Activated CD4-positive, alpha-beta T cell treated with anti-CD3 and anti-CD28 coated beads for 24 hours (primary cell): ENCODE results near the gene TAF12.
"Not testable (repeated sequence)": the region's sequence is repeated elsewhere in the genome, so short reads cannot be mapped to it uniquely, and the experiment has no call there.

Experiments
- DNase-seq, 2 donors: peaks; one replicate each; pipeline ENCODE4 v3.0.0-alpha.2; 2020; ENCODE audit warnings: low read depth in 2 of 2

The TAF12 gene

DNA sequence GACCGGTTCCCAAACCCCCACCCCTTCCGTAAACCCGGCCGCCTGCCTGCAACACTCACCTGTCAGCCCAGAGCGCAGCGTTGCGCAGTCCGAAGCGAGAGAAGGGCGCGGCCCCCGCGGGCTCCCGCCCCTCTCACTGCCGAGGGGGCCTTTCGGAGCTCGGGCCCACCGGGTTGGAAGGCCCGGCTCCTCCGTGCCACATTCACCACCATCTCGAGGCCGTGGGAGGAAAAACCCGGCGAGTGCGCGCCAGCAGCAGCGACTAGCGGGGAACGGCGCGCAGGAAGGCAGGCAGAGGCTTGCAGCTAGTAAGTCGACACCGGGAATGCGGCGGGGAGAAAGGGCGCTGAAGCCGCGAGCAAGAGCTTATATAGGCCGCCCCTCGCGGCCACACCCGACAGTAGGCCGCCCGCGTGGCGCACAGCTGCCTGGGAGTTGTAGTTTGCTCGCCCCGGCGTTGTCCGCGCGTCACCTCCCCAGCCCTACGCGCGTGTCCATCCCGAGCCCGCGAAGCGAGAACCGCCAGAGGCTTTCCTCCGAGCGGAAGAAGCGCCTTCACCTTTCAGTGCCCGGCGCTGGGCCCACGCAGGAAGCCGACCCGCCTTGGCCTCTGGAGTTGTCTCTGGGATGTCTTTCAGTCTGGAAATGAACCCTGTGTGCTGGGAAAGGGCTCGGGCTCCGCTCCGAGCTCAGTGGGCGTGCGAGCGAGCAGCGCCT lies 61.2 kb downstream of the TAF12 start:
- DNase-seq = peak; percentile 88 to 89

DNA sequence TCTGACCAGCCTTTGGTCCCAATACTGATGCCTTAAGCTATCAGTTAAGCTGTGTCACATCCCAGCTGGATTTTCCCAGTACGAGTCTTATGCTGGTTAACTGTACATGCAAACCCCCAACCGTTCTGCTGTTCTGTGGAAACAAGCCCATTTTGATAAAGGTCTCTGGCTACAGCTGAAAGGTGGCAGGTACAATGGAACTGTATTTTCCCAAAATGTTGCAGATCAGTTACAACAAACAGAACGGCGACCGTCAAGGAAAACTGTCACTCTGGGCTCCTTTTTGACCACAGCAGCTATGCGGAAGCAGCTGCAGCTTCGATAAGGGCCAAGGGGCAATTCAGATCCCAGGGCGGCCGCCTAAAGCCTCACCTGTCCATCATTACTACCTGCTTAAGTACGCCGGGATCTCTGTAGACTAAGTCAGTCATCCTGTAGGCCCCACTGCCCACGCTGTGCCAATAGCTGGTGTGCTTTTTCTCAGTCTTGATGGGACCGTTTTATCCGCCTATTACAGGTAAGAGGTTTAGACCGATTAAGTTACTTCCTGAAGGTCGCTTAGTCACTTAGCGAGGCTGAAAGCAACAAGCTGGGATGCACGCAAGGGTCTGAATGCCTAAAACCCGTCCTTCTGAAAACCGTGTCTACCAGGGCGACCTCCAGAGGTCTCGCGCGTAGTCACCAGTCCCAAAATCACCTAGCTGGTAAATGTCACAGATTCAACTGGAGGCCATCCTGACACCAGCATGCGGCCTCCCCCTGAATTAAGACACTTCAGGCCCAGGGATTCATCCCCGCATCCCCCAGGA lies 61.9 kb downstream of the TAF12 start:
- DNase-seq = no peak

DNA sequence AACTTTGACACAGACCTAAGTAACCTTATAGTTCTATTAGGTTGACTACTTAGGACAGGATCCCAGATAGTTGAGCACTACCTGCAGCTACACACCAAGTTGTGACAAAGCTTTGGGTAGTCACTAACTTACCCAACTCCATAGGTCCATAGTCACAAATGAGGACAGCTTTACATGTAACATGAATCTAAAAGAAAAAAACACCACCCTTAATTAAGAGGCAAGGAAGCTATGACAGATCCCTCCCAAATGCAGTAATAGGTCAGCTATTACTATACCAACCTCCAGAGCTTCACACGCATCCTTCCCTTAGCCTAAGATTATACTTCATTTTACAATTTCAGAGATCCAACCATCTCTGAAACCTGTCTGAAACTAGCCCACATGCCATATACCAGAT lies 63.5 kb downstream of the TAF12 start:
- no peak for DNase-seq

- DNase-seq = no peak
Measured at GRCh38 chr1:28578696-28579218, 64.1 kb downstream of the TAF12 start.

DNA sequence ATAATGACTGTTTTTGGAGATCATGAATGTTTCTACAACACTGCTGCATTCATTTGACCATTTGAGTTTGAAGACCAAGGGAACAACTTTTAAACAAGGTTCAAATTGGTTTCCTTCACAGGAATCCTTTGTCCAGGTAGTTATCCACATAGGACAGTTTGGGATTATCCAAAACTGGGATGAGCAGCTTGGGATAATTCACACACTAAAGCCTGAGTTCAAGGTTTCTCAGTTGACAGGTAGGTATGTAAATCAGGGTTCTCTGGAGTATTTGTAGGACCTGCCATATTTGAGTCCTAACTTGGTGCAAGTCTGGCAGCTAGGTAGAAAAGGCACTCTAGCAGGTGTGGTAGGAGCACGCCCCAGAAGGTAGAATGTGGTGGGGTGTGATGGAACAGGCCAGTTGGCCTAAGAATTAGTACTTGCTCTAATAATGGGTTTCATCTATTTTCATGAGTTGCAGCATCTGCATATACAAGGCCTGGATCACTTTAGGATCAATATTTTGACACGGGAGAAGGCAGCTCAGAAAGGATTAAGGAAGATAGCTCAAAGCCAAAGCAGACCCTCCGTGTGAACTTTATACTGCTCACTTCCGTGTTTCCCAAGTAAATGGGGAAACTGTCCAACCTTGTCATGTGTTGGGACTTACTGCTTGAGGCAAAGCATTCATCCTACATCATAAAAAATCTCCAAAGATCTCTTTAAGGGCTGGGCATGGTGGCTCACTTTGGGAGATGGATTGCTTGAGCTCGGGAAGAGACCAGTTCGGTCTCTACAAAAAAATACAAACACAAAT lies 64.9 kb downstream of the TAF12 start:
- DNase-seq = no peak

DNA sequence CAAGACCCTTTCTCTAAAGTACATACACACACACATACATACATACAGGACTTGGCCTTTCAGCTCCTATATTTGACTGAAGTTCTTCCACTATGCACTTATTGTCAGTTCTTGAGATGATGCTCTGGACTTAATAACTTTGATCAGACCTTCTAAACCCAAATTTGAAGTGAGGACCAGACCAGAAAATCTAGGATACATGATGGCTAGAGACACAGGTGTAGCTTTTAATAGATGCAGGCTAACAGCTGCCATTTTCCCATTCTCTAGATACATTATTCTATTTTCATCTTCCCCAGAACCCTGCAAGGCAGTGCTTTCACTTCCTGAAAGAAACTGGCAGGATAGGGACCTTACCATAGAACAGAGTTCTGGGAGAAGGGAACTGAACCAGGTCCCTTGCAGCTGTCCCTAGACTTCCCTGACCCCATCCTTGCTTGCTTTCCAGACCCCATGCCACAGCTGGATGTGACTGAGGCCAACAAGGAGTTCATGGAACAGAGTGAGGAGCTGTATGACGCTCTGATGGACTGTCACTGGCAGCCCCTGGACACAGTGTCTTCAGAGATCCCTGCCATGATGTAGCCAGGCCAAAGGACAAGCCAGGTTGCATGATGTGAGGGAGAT lies 65.7 kb downstream of the TAF12 start:
- no peak for DNase-seq

GRCh38 chr1:28573564-28573963 lies 69.3 kb downstream of the TAF12 start:
- DNase-seq = no peak

- DNase-seq = not testable (repeated sequence)
Measured at GRCh38 chr1:28572891-28573290, 70.0 kb downstream of the TAF12 start.

DNA sequence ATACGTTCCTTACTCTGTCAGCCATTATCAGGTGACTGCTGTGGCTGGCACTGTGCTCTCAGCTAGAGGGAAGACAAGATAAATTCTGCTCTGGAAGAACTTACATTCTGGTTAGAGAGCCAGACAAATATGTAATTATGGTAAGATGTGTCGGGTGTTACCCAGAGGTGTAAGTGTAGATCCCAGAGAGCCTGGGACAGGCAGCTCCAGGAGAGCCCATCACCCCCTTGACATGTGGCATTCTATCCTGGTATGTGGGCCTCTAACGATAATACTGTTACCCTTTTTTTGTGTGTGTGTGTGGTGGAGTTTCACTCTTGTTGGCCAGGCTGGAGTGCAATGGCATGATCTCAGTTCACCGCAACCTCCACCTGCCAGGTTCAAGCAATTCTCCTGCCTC lies 71.0 kb downstream of the TAF12 start:
- no peak for DNase-seq

DNA sequence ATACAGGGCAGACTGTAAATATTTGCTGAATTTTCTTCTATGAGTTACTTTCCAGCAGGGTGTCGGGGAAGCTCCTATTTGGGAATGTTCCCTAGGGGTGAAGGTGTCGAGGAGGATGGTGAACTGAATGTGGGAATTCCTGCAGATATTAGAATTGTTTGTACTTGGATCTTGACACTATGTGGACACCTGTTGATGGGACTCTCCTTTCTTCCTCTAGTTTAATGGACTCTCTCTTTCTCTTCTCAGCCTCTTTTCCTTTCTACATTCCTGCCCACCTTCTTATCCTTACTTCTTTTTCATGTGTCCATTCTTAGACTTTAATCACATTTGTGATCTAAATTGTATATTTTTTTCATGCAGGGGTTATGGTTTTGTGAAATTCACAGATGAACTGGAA lies 75.9 kb downstream of the TAF12 start:
- DNase-seq = no peak

DNA sequence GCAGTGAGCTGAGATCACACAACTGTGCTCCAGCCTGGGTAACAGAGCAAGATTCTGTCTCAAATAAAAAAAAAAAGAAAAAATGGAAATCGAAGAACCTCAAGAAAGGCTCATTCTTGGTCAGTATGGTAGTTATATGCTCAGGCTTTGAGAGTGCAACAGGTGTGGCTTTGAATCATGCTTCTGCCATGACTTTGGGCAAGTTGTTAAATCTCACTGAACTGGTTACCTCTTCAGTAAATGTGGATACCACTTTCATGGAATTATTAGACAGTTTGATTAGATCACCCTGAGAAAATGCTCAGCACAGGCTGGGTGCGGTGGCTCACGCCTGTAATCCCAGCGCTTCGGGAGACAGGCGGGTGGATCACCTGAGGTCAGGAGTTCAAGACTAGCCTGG lies 77.1 kb downstream of the TAF12 start:
- no peak for DNase-seq

- no peak for DNase-seq
Measured at GRCh38 chr1:28565040-28565439, 77.8 kb downstream of the TAF12 start.

- DNase-seq = no peak
Measured at GRCh38 chr1:28564310-28564709, 78.6 kb downstream of the TAF12 start.

DNA sequence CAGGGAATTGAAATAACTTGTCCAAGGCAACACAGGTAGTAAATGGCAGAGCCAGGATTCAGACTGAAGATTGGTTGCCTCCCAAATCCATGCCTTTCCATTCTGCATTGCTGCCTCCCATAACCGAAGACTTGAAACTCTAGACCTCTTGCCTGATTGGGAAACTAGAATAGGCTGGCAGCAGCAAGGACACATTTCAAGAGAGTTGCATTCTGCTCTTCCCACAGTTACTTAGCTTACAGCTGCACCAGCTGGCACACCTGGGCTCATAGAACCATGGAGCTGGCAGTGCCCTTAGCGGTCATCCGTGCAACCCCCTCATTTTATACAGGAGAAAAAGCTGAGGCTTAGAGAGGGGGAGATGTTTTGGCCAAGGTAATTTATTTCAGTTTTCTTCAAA lies 82.0 kb downstream of the TAF12 start:
- no peak for DNase-seq
